AG10803 (cell line): ENCODE data around the gene NBEAL1.

Source experiments
- DNase-seq: peaks from one replicate; pipeline ENCODE4 v3.0.0; 2010; ENCODE audit warnings: low read depth
- H3K4me3 ChIP-seq: 2 replicates; pipeline ENCODE4 v1.5.1; 2011; ENCODE audit warnings: mild to moderate bottlenecking, low read length, control low read depth
- CTCF ChIP-seq: conservative IDR thresholded peaks from 2 replicates; pipeline ENCODE4 v1.5.1; 2011; ENCODE audit warnings: mild to moderate bottlenecking, low read length, control low read depth, inconsistent platforms

The NBEAL1 gene

GRCh38 chr2:203002054-203002821, 12.4 kb upstream of the NBEAL1 start:
- DNase-seq = no peak
- no peak for TF ChIP-seq CTCF
- H3K4me3 ChIP-seq = no peak overlapping the region

- no peak overlapping the region for H3K4me3 ChIP-seq
- no peak for TF ChIP-seq CTCF
- no peak for DNase-seq
Observed at GRCh38 chr2:203003716-203004115, 11.0 kb upstream of the NBEAL1 start.

- peak overlapping the region; percentile 43 for H3K4me3 ChIP-seq
- DNase-seq = no peak
- no peak for TF ChIP-seq CTCF
Observed at GRCh38 chr2:203016716-203017115, 2.0 kb downstream of the NBEAL1 start.

- TF ChIP-seq CTCF = no peak
- peak; percentile 25 for DNase-seq
- peak overlapping the region; percentile 44 for H3K4me3 ChIP-seq
Observed at GRCh38 chr2:203018181-203018580, 3.5 kb downstream of the NBEAL1 start.

GRCh38 chr2:203019142-203019541, 4.5 kb downstream of the NBEAL1 start:
- TF ChIP-seq CTCF = no peak
- H3K4me3 ChIP-seq = peak overlapping the region; percentile 44
- no peak for DNase-seq

GRCh38 chr2:203021991-203022390, 7.3 kb downstream of the NBEAL1 start:
- no peak for TF ChIP-seq CTCF
- DNase-seq = no peak
- H3K4me3 ChIP-seq = no peak overlapping the region

- H3K4me3 ChIP-seq = no peak overlapping the region
- DNase-seq = peak; percentile 38
- TF ChIP-seq CTCF = no peak
Observed at GRCh38 chr2:203022751-203023150, 8.1 kb downstream of the NBEAL1 start.
